ENCODE data around the gene REEP6. TPM values are rescaled to one million over a fixed set of nuclear protein-coding genes. Genes with fewer than 3 reads are reported as not detected.

The REEP6 gene
- total and polyA plus RNA-seq, 4 donors: 16.4 to 449 (median 201) TPM

DNA sequence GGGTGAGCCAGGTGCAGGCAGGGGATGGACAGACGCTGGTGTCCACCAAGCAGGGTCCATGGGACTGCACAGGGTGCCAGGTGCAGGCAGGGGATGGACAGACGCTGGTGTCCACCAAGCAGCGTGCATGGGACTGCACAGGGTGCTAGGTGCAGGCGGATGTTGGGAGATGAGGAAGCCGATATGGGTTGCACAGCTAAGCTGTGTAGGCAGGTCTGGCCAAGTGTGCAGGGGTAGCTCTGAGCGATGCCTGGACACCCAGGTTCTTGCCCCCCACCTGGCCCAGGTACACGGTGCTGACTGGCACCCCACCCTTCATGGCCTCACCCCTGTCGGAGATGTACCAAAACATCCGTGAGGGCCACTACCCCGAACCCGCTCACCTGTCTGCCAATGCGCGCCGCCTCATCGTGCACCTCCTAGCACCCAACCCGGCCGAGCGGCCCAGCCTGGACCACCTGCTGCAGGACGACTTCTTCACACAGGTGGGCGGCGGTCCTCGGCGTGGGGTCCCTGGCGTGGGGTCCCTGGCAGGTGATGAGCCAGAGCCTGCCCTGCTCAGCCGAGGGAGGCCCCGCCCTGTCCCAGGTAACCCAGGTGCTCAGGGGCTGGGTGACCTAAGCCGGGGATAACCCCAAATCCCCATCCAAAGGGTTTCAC, 36.8 kb downstream of the REEP6 start:
- no peak overlapping the region for H3K27ac ChIP-seq (ENCODE audit: low read depth in 1 of 2, low read length in 2 of 2)
- TF ChIP-seq YY1 (IDR thresholded peaks at IDR 0.05): no peak
- TF ChIP-seq, protein P1, sequence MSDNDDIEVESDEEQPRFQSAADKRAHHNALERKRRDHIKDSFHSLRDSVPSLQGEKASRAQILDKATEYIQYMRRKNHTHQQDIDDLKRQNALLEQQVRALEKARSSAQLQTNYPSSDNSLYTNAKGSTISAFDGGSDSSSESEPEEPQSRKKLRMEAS (IDR thresholded peaks at IDR 0.05): no peak
- no peak for TF ChIP-seq TAF1 (conservative IDR thresholded peaks at IDR 0.05)
- no peak for TF ChIP-seq RAD21 (IDR thresholded peaks at IDR 0.05)
- TF ChIP-seq, protein P2, sequence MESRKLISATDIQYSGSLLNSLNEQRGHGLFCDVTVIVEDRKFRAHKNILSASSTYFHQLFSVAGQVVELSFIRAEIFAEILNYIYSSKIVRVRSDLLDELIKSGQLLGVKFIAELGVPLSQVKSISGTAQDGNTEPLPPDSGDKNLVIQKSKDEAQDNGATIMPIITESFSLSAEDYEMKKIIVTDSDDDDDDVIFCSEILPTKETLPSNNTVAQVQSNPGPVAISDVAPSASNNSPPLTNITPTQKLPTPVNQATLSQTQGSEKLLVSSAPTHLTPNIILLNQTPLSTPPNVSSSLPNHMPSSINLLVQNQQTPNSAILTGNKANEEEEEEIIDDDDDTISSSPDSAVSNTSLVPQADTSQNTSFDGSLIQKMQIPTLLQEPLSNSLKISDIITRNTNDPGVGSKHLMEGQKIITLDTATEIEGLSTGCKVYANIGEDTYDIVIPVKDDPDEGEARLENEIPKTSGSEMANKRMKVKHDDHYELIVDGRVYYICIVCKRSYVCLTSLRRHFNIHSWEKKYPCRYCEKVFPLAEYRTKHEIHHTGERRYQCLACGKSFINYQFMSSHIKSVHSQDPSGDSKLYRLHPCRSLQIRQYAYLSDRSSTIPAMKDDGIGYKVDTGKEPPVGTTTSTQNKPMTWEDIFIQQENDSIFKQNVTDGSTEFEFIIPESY (IDR thresholded peaks at IDR 0.05): no peak
- TF ChIP-seq FOXA1 (IDR thresholded peaks at IDR 0.05): no peak
- no peak for DNase-seq (ENCODE audit: low spot score)
- H3K9ac ChIP-seq (ENCODE audit: low read depth in 1 of 2, low read length in 2 of 2): no peak overlapping the region
- WGBS: 80% methylated on average over 27 of the region's 27 CpGs
- no peaks in the 10 kb centered on the region for H3K36me3 ChIP-seq (ENCODE audit: control insufficient read depth in 4 of 4, insufficient read depth in 3 of 4, low read depth in 1 of 4, low read length in 3 of 4)
- H3K9me3 ChIP-seq (ENCODE audit: control insufficient read depth in 4 of 4, low read length in 3 of 4): no peaks in the 10 kb centered on the region
- H3K4me1 ChIP-seq (ENCODE audit: control insufficient read depth in 4 of 4, insufficient read depth in 4 of 4, low read length in 3 of 4): peaks cover 0 to 5% (median 2%) of the 10 kb centered on the region in 4 donors
- no peak overlapping the region for H3K4me3 ChIP-seq (ENCODE audit: low read depth in 1 of 3, low read length in 3 of 3)
- H3K27me3 ChIP-seq (ENCODE audit: control insufficient read depth in 4 of 4, insufficient read depth in 4 of 4, low read length in 3 of 4): peaks cover 0 to 26% (median 7%) of the 10 kb centered on the region in 4 donors

DNA sequence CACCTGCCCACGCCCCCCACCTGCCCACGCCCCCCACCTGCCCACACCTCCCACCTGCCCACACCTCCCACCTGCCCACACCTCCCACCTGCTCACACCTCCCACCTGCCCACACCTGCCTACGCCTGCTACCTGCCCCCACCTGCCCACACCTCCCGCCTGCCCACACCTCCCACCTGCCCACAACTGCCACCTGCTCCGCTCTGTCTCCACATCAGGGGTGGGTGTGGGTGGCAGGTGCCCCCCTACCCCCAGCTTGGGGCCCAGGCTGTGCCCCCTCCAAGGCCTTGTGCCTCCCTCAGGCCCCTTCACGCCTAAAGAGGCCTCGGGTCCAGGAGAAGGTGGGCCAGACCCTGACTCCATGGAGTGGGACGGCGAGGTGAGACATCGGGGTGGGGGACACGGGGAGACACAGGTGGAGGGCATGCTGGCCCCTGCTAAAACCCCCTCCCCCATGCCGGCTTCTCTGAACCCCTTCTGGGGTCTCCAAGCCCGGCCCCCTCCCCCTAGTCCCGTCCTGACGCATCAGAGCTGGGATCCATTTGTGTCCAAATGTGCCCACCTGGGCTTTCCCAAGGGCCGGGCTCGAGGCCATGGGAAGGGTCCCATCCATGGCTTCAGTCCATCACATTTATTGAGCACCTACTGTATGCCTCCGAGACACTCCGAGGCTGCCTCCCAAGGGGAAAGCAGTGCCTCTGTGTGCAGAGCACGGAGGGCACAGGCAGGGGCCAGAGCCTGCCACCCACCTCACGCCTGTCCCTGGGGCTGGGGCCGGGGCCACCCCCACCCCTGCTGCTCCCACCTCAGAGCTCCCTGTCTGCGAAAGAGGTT, 37.8 kb downstream of the REEP6 start:
- 78% methylated on average over 23 of the region's 23 CpGs for WGBS
- TF ChIP-seq, protein P3, sequence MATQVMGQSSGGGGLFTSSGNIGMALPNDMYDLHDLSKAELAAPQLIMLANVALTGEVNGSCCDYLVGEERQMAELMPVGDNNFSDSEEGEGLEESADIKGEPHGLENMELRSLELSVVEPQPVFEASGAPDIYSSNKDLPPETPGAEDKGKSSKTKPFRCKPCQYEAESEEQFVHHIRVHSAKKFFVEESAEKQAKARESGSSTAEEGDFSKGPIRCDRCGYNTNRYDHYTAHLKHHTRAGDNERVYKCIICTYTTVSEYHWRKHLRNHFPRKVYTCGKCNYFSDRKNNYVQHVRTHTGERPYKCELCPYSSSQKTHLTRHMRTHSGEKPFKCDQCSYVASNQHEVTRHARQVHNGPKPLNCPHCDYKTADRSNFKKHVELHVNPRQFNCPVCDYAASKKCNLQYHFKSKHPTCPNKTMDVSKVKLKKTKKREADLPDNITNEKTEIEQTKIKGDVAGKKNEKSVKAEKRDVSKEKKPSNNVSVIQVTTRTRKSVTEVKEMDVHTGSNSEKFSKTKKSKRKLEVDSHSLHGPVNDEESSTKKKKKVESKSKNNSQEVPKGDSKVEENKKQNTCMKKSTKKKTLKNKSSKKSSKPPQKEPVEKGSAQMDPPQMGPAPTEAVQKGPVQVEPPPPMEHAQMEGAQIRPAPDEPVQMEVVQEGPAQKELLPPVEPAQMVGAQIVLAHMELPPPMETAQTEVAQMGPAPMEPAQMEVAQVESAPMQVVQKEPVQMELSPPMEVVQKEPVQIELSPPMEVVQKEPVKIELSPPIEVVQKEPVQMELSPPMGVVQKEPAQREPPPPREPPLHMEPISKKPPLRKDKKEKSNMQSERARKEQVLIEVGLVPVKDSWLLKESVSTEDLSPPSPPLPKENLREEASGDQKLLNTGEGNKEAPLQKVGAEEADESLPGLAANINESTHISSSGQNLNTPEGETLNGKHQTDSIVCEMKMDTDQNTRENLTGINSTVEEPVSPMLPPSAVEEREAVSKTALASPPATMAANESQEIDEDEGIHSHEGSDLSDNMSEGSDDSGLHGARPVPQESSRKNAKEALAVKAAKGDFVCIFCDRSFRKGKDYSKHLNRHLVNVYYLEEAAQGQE (IDR thresholded peaks at IDR 0.05): no peak
- TF ChIP-seq TAF1 (conservative IDR thresholded peaks at IDR 0.05) (no peak), GABPA (IDR thresholded peaks at IDR 0.05 in 1 of 2, conservative IDR thresholded peaks at IDR 0.05 in 1 of 2) (no peak), RAD21 (IDR thresholded peaks at IDR 0.05) (no peak), YY1 (IDR thresholded peaks at IDR 0.05) (no peak), HNF4G (IDR thresholded peaks at IDR 0.05) (no peak), JUND (IDR thresholded peaks at IDR 0.05) (no peak), SP1 (IDR thresholded peaks at IDR 0.05) (no peak), NR2F2 (IDR thresholded peaks at IDR 0.05) (no peak), FOXA1 (IDR thresholded peaks at IDR 0.05) (no peak), RXRA (IDR thresholded peaks at IDR 0.05) (no peak), EGR1 (IDR thresholded peaks at IDR 0.05; ENCODE audit: low read depth in 2 of 2) (no peak), FOXA2 (IDR thresholded peaks at IDR 0.05) (no peak)
- TF ChIP-seq, protein P2 (IDR thresholded peaks at IDR 0.05): no peak
- TF ChIP-seq, protein P4, sequence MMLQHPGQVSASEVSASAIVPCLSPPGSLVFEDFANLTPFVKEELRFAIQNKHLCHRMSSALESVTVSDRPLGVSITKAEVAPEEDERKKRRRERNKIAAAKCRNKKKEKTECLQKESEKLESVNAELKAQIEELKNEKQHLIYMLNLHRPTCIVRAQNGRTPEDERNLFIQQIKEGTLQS (IDR thresholded peaks at IDR 0.05): no peak
- H3K27me3 ChIP-seq (ENCODE audit: control insufficient read depth in 4 of 4, insufficient read depth in 4 of 4, low read length in 3 of 4): peaks cover 0 to 20% (median 5%) of the 10 kb centered on the region in 4 donors

More for the DNA sequence above, 37.8 kb downstream of the REEP6 start:
- Histone ChIP-seq H3K4me3 (ENCODE audit: low read depth in 1 of 3, low read length in 3 of 3) (no peak overlapping the region), H3K9ac (ENCODE audit: low read depth in 1 of 2, low read length in 2 of 2) (no peak overlapping the region), H3K27ac (ENCODE audit: low read depth in 1 of 2, low read length in 2 of 2) (no peak overlapping the region), H3K9me3 (ENCODE audit: control insufficient read depth in 4 of 4, low read length in 3 of 4) (no peaks in the 10 kb centered on the region), H3K4me1 (ENCODE audit: control insufficient read depth in 4 of 4, insufficient read depth in 4 of 4, low read length in 3 of 4) (peaks cover 0 to 5% (median 2%) of the 10 kb centered on the region in 4 donors), H3K36me3 (ENCODE audit: control insufficient read depth in 4 of 4, insufficient read depth in 3 of 4, low read depth in 1 of 4, low read length in 3 of 4) (no peaks in the 10 kb centered on the region)
- DNase-seq (ENCODE audit: low spot score): no peak
